Gastrocnemius medialis (tissue), 4 donors: ENCODE measurements around the gene HMCN2. TPM values are rescaled to one million over a fixed set of nuclear protein-coding genes. Genes with fewer than 3 reads are reported as not detected.

ENCODE experiments used
- ATAC-seq, 2 donors: fragments of 150-250 bp; one replicate each; pipeline ENCODE4 v1.9.1; 2016
- DNase-seq, 2 donors: peaks; one replicate each; pipeline ENCODE4 v3.0.0-alpha.2; 2019
- H3K27ac ChIP-seq, 4 donors: fragments of 200-600 bp; sonication (generic); 1 replicate in 1 of 4; 2 replicates in 3 of 4; pipeline ENCODE4 v1.5.1; 2016 to 2018; ENCODE audit warnings: mild to moderate bottlenecking in 2 of 4, moderate library complexity in 1 of 4
- H3K27me3 ChIP-seq, 3 donors: fragments of 200-600 bp; sonication (generic) in 2 of 3; 1 replicate in 1 of 3; 2 replicates in 2 of 3; pipeline versions ENCODE4 v1.5.1 to v1.6.0; 2016 to 2019; ENCODE audit warnings: mild to moderate bottlenecking in 1 of 3, moderate library complexity in 1 of 3
- H3K36me3 ChIP-seq, 2 donors: fragments of 200-600 bp; sonication (generic) in 1 of 2; one replicate each; pipeline ENCODE4 v1.5.1; 2017 to 2018
- H3K4me1 ChIP-seq, 2 donors: fragments of 200-600 bp; sonication (generic) in 1 of 2; one replicate each; pipeline ENCODE4 v1.5.1; 2016 to 2017; ENCODE audit warnings: mild to moderate bottlenecking in 2 of 2
- H3K4me3 ChIP-seq, 4 donors: fragments of 200-600 bp; sonication (generic) in 3 of 4; 1 replicate in 1 of 4; 2 replicates in 3 of 4; pipeline ENCODE4 v1.5.1; 2016 to 2019; ENCODE audit warnings: mild to moderate bottlenecking in 2 of 4
- H3K9me3 ChIP-seq, 3 donors: fragments of 200-600 bp; sonication (generic) in 2 of 3; 1 replicate in 1 of 3; 2 replicates in 2 of 3; pipeline ENCODE4 v1.5.1; 2016 to 2019
- CTCF ChIP-seq, 5 experiments: fragments of 450-650 bp in 3 of 5; fragments of 200-600 bp in 2 of 5; sonication (generic) in 2 of 5; IDR thresholded peaks in 4 of 5; conservative IDR thresholded peaks in 1 of 5; 1 replicate in 4 of 5; 2 replicates in 1 of 5; pipeline ENCODE4 v1.5.1; 2016 to 2019; ENCODE audit warnings: antibody characterized with exemption in 5 of 5, mild to moderate bottlenecking in 3 of 5, moderate library complexity in 3 of 5
- POLR2A ChIP-seq, 2 donors: fragments of 450-650 bp; IDR thresholded peaks; one replicate each; pipeline ENCODE4 v1.6.1; 2017; ENCODE audit warnings: antibody characterized with exemption in 2 of 2, mild to moderate bottlenecking in 2 of 2, moderate library complexity in 2 of 2
- in situ Hi-C, 4 donors: fragments of 200-750 bp; cut with MboI; loops; one replicate each; pipeline versions ENCODE4 v1.15.0 to v1.8.0; 2017; ENCODE audit warnings: low sequenced_read_pairs in 4 of 4
- intact Hi-C: fragments of 100-400 bp; cut with DNase I; formaldehyde crosslinking; loops from one replicate; pipeline ENCODE4 v1.15.1; 2023; ENCODE audit warnings: low total_unique reads
- total RNA-seq, 4 donors: library from RNA; depleted of rRNA; stranded (reverse); fragments of >200 nt; gene quantifications; one replicate each; pipeline versions ENCODE4 v1.1.0 to v1.2.3, GENCODE V29; 2016

The HMCN2 gene
- total RNA-seq, 4 donors from 2014 or later: 1.9 to 8.5 (median 7.7) TPM

DNA sequence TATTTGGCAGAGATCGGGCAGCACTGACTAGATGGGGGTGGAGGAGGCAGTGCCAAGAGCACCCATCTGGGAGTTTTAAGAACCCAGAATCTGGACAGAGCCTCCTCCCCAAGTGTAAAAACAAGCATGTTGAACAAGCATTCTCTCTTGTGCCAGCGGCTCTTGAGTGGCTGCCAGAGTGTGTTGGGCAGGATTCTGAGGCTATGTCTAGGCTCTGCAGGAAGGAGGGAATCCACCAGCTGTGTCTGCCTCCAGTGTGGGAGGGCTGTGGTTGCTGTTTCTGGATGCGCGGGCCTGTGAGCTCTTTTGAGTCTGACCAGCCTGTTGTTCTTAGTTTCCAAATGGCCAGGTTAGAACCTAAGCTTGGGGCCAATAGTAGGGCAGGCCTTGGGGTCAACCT, 39.8 kb downstream of the HMCN2 start:
- H3K27ac ChIP-seq: peak overlapping the region in 1 of 4 donors; percentile 49
- in situ Hi-C loops: no loop called here
- H3K27me3 ChIP-seq: peaks cover 10 to 14% (median 12%) of the 10 kb centered on the region in 3 donors
- H3K36me3 ChIP-seq: no peaks in the 10 kb centered on the region
- DNase-seq (no peak), ATAC-seq (no peak)
- TF ChIP-seq CTCF (IDR thresholded peaks at IDR 0.05 in 4 of 5, conservative IDR thresholded peaks at IDR 0.05 in 1 of 5) (no peak), POLR2A (IDR thresholded peaks at IDR 0.05) (no peak)
- no peak overlapping the region for H3K4me3 ChIP-seq
- intact Hi-C loops: no loop called here
- no peaks in the 10 kb centered on the region for H3K9me3 ChIP-seq
- H3K4me1 ChIP-seq: no peaks in the 10 kb centered on the region

DNA sequence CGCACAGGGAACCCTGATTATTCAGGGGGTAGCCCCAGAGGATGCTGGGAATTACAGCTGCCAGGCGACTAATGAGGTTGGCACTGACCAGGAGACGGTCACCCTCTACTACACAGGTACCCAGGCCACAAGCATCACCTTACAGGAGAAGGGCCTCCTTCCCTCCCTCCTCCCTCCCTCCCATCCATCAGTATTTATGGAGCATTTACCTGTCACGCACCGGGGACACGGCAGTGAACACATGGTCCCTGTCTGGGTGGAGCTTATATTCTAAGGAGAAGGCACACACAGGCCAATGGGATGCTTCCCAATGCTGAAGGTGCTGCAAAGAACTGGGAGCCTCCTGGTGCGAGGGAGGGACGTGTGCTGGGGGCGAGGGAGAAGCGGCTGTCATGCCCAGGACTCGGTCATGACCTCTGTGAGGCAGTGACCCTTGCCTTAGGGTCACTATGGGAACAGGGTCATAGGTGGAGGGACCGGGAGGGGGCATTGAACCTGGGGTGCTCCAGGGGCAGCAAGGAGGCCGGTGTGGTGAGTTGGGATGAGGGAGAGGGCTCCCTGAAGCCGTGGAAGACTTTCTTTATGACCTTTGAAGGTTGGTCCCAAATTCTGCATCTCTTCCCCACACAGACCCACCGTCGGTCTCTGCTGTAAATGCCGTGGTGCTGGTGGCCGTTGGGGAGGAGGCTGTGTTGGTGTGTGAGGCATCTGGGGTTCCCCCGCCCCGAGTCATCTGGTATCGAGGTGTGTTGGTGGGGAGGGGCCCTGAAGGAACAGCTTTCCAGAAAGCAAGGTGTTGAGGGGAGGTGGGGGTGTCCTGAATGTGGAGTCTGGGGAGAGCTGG, 41.5 kb downstream of the HMCN2 start:
- peaks cover 6 to 17% (median 12%) of the 10 kb centered on the region in 3 donors for H3K27me3 ChIP-seq
- TF ChIP-seq CTCF (IDR thresholded peaks at IDR 0.05 in 4 of 5, conservative IDR thresholded peaks at IDR 0.05 in 1 of 5) (no peak), POLR2A (IDR thresholded peaks at IDR 0.05) (no peak)
- no peak for DNase-seq
- no peak overlapping the region for H3K4me3 ChIP-seq
- H3K4me1 ChIP-seq: no peaks in the 10 kb centered on the region
- no peak overlapping the region for H3K27ac ChIP-seq
- no peaks in the 10 kb centered on the region for H3K9me3 ChIP-seq
- no peaks in the 10 kb centered on the region for H3K36me3 ChIP-seq
- in situ Hi-C loops (no loop called here), intact Hi-C loops (no loop called here)
- no peak for ATAC-seq

GRCh38 chr9:130307667-130307943, 42.0 kb downstream of the HMCN2 start:
- DNase-seq: no peak
- peaks cover 6 to 13% (median 12%) of the 10 kb centered on the region in 3 donors for H3K27me3 ChIP-seq
- TF ChIP-seq CTCF (IDR thresholded peaks at IDR 0.05 in 4 of 5, conservative IDR thresholded peaks at IDR 0.05 in 1 of 5) (no peak), POLR2A (IDR thresholded peaks at IDR 0.05) (no peak)
- H3K9me3 ChIP-seq: no peaks in the 10 kb centered on the region
- no peak overlapping the region for H3K27ac ChIP-seq
- no peaks in the 10 kb centered on the region for H3K36me3 ChIP-seq
- intact Hi-C loops (no loop called here), in situ Hi-C loops (no loop called here)
- no peak overlapping the region for H3K4me3 ChIP-seq
- H3K4me1 ChIP-seq: no peaks in the 10 kb centered on the region
- ATAC-seq: no peak

DNA sequence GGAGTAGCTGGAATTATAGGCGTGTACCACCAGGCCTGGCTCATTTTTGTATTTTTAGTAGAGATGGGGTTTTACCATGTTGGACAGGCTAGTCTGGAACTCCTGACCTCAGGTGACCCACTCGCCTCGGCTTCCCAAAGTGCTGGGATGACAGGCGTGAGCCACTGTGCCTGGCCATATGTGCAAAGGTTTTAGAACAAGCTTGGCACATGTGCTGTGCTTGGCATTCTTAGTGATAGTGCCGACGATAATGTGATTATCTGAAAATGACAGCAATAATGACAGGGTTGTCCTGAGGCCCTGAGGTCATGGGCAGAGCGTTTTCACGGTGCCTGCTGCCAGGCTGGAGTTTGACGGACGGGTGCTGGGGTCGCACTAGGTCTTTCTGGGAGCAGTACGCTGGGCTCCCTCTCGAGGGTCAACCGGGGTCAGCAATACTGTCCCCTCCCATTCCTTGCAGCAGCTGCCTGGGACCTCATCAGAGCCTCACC, 42.6 kb downstream of the HMCN2 start:
- ATAC-seq (no peak), DNase-seq (no peak)
- Histone ChIP-seq H3K27ac (no peak overlapping the region), H3K4me1 (no peaks in the 10 kb centered on the region), H3K4me3 (no peak overlapping the region), H3K9me3 (no peaks in the 10 kb centered on the region), H3K27me3 (peaks cover 6 to 13% (median 12%) of the 10 kb centered on the region in 3 donors), H3K36me3 (no peaks in the 10 kb centered on the region)
- in situ Hi-C loops: no loop called here
- no peak for TF ChIP-seq POLR2A (IDR thresholded peaks at IDR 0.05)
- no peak for TF ChIP-seq CTCF (IDR thresholded peaks at IDR 0.05 in 4 of 5, conservative IDR thresholded peaks at IDR 0.05 in 1 of 5)
- intact Hi-C loops: no loop called here
